Activated CD8-positive, alpha-beta memory T cell treated with anti-CD3 and anti-CD28 coated beads, Interleukin-2, amount 50 U/mL, for 24 hours (primary cell): Measurements from ENCODE around the gene MYLK4.
A peak's percentile ranks its signal among the peaks of the same experiment; 100 is the strongest.
"Not testable (repeated sequence)": the region's sequence is repeated elsewhere in the genome, so short reads cannot be mapped to it uniquely, and the experiment has no call there.

Source experiments
- DNase-seq: peaks from one replicate; pipeline ENCODE4 v3.0.0-alpha.2; 2020; ENCODE audit errors: extremely low read depth

The MYLK4 gene

DNA sequence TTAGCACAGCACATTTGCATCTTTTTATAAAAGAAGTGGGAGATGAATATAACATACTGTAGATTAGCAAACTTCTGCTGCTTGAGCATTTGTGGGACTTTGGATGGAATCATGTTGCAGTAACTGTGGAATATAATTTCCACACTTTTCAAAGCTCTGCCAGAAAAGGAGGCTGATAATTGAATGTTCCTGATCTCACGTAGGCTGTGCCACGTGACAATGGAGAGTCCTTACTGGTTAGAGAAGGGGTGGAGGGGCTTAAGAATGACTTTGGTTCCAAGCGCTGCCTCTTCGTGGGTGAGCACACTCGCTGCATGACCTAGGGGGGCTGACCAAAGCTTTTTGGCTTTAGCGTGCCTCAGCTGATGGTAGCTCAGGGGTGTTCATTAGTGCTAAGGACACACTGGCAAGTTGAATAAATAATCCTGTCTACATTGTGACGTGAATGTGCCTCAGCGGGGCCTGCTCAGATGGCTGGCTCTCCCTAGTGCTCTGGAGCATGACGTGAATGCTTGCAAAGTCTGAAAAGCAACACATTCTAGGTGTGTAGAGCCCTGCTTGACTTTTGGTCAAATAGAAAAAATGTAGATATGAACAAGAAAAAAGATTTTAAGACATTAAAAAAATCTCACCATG is 29.5 kb upstream of the MYLK4 start:
- no peak for DNase-seq

DNA sequence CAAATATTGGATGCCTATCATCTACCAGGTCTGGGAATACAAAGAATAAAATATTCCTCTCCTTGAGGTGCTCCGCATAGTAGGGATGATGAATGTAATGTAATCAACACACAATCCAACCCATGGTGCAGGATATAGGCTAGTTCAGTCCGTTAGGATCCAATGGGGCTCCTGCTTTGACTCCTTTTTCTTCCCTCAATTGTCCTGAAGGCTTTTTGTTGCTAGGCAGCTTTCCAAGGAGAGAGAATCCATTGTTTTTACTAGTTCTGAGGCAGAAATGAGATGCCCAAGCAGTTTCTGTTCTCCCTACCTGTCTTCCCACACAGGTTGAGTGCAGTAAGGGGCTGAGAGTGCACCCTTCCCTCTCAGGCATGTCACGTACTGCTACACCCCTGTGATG is 26.5 kb upstream of the MYLK4 start:
- no peak for DNase-seq

- DNase-seq: no peak
Measured at GRCh38 chr6:2775003-2775402, 24.3 kb upstream of the MYLK4 start.

- DNase-seq: no peak
Measured at GRCh38 chr6:2773449-2773848, 22.7 kb upstream of the MYLK4 start.

- DNase-seq: no peak
Measured at GRCh38 chr6:2772840-2773239, 22.1 kb upstream of the MYLK4 start.

GRCh38 chr6:2771079-2771478 is 20.4 kb upstream of the MYLK4 start:
- DNase-seq: no peak

- no peak for DNase-seq
Measured at GRCh38 chr6:2770171-2770570, 19.4 kb upstream of the MYLK4 start.

DNA sequence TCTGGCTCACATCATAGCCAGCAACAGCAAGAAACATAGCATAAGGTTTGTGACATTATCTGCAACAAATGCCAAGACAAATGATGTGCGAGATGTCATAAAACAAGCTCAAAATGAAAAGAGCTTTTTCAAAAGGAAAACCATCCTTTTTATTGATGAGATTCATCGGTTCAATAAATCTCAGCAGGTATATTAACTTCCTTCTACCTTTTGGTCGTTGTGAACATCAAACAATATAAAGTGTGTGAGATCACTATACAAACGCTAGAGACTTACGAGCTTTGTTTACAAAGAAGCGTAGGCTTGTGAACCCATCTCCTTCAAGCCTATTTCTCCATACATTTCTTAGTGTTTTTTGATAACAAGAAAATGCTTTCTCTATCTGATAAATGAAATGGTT is 18.0 kb upstream of the MYLK4 start:
- DNase-seq: no peak

DNA sequence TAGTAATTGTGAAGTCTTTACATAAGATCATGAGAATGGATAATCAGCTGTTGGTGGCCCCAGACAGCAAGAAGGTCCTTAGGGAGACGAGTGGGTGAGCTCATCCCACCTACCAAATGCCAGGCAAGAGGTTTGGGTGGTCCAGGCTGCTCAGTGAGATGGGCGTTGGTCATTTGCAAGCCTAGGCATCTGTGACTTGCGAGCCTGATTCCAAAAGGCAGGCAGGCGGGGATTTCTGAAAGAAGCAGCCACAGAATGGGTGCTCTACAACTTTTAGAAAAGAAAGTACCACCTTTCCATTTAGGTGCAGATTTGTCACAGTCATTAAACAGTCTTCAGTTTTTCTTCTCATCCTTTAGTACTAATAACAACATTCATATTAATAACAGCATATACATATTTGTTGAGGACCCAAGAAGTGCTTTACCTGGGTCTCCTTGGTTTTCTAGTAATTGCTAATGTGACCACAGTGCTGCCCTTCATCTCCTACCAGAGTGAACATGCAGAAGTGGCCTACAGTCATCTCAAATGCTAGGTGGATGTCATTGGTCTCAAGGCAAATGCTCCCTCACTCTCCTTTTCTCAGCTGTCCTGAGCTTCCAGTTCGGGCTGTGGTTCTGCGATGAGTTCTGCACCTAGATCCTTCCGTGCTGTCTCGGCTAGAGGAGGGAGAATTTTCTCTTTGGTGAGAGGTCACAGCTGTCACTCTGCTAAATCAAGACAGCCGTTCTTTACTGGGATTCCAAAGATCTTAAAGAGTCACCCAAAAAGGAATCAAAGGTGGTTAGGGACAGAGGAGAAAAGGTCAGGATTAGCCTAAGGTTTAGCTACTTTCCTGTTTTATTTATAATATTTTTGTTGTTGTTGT is 17.2 kb upstream of the MYLK4 start:
- DNase-seq: no peak

DNA sequence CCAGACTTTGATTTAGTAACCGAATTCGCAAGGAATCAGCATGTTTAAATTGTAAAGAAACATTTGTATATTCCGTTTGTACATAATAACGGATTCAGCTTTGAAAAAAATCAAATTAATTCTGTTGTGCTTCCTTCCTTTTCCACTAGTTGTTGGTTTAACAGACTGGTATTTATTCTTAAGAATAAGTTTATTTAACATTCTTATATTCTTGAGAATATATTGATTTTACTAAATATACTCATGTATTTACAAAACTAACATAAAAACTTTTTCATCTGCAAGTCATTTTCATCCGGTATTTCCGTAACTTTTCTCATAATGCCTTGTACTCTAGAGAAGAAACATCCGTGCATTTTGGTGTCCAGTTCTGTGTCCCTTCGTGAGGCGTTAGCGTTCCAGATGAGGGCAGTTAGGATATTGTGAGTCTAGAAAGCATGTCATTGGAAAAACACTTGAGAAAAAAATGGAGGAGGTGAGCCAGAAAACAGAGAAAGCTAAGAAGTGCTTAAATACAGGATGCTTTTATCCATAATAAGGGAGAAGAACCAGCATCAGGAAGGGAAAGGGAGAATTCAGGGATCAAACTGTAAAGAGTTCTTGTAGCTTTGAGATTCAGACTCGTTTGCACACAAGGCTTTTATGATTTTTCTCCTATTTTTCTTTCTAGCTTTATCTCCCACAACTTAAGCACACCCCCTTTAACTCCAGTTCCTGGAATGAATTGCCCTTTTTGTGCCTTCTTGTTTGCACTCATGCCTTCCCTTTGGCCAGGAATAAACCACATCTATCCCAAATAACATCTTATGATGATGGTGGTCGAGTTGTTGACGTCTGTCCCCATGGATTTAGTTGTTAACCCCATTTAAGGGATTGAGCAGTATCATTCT is 16.3 kb upstream of the MYLK4 start:
- no peak for DNase-seq

DNA sequence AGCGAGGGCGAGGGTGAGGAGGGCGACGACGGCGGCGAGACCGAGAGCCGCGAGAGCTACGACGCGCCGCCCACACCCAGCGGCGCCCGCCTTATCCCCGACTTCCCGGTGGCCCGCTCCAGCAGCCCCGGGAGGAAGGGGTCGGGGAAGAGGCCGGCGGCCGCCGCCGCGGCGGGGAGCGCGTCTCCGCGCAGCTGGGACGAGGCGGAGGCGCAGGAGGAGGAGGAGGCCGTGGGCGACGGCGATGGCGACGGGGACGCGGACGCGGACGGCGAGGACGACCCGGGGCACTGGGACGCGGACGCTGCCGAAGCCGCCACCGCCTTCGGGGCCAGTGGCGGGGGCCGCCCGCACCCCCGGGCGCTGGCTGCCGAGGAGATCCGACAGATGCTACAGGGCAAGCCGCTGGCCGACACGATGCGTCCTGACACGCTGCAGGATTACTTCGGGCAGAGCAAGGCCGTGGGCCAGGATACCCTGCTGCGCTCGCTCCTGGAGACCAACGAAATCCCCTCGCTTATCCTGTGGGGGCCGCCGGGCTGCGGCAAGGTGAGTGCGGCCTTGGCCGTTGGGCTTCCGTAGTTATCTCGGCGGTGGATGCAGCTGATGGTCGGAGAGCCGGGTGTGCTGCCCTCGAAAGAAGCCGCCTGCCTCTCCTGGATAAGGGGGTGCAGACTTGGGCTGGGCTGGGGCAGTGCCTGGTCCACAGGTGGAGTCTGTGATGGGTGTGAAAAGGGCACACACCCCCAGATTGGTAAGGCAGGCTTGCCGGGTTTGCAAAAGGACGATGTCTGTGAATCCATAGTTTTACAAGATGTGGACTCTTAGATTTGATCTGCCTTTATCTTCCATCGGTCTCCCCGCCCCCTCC is 15.4 kb upstream of the MYLK4 start:
- no peak for DNase-seq

DNA sequence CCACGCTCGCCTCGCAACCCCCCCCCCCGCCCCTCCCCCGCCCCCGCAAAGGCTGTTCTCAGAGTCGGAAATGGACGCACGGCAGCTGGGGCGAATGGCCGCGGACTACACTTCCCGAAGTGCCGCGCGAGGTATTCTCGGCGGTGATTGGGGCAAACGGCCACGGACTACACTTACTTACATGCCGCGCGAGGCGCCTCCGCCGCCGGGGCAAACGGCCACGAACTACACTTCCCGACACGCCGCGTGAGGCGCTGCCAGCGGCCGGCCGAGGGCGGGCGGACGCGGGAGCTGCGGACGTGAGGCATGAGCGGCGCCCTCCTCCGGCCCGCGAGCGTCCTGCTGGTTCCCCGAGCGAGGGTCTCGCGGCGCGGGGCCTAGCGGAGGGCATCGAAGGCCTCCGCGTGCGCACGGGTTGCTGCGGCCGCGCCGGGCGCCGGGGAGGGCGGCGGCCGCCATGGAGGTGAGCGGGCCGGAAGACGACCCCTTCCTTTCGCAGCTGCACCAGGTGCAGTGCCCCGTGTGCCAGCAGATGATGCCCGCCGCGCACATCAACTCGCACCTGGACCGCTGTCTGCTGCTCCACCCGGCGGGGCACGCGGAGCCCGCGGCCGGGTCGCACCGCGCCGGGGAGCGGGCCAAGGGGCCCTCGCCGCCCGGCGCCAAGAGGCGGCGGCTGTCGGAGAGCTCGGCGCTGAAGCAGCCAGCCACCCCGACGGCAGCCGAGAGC is 14.6 kb upstream of the MYLK4 start, which contains the start of gene WRNIP1:
WRNIP1 (plus strand) TSS at position 228 of the 730 bp plus-strand sequence; CDS start at position 458, 230 bp downstream.
- peak; percentile 91 for DNase-seq

DNA sequence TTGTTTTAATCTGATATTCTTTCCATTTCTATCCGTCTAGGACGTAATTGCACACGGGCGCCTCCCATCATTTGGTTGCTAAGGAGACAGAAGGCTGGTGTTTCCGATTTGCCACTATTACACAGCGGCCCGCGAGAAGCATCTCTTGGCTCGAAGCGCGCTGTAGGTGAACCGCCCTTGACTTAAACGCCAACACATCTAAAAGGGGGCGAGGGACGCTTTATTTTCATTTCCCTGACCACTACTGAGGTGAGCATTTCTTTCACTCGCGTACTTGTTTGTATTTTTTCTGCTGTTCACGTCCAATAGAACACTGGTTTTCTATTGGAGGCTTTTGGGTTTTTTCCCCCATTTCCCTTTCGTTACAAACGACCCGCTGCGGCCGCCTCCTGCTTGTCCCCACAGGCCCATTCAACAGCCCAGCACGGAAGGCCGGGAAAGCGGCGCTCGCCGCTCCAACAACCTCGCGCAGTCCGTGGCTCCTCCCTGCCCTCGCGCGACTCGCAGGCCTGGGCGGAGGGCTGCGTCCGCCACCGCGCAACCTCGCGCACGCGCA is 14.0 kb upstream of the MYLK4 start:
- peak; percentile 20 for DNase-seq

- DNase-seq: no peak
Measured at GRCh38 chr6:2763876-2764540, 13.3 kb upstream of the MYLK4 start.

DNA sequence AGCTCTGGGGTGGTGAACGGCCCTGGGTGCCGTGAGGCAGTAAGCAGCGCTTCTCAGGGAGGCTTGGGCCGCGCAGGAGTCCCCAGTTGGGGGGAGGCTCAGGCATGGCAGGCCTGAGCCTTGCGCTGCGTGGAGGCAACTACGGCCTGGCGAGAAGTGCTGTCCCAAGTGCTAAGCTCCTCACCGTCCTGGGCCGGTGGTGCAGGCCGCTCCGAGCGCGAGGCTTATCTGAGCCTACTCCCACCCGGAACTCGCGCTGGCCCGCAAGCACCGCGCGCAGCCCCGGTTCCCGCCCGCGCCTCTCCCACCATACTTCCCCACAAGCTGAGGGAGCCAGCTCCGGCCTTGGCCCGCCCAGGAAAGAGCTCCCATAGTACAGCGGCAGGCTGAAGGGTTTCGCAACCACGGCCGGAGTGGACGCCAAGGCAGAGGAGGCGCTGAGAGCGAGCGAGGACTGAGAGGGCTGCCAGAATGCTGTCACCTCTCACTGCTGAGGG is 12.7 kb upstream of the MYLK4 start:
- DNase-seq: no peak

- DNase-seq: not testable (repeated sequence)
Measured at GRCh38 chr6:2762868-2763267, 12.1 kb upstream of the MYLK4 start.

DNA sequence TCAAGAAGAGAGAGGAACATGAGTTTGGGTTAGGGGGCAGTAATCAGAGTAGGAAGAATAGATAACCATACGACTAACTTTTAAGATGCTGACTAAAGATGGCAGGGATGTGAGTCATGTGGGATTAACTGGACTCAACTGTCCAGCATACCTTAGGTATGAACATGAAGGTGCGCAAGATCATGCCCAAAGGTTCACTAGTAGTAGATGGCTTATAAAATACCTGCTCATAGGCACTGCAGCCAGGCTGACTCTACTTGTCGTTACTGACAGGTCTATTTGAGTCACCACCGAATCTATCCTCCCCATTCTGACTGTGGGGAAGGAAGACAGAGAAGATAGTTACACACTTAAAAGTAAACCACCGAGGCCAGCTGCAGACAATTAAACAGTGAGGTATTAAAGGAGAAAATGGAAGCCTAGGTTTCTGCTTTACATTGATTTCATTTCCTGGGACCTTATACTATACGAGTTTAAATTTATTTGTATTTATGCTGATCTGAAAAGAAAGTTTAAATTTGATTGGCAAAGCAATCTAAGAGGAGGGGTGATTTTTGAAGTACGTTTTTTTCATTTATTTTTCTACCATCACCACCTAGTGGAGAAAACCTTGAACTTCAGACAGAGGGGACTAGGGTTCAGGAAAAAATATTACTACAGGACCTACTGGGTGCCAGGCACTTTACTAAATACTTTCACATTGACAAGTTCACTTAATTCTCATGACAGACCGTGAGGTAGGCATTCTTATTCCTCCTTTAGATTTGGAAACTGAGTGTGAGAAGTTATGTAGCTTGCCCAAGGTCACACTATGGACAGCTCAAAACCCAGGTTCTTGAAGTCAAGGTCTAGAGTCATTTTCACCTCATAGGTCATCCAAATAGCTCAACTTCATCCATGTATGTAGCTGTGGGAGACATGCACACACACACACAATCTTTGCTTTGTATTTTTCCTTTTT is 10.4 kb upstream of the MYLK4 start:
- no peak for DNase-seq

DNA sequence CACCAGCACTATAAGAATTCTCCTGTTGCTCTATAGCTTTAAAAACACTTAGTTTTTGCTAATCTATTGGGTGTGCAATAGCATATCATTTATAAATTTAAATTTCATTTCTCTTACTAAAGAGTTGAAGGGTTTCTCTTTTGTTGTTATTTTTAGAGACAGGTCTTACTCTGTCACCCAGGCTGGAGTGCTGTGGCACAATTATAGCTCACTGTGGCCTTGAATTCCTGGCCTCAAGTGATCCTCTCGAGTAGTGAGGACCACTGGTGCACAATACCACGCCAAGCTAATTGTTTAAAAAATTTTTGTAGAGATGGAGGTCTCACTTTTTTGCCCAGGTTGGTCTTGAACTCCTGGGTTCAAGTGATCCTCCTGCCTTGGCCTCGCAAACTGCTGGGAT is 8.3 kb upstream of the MYLK4 start:
- no peak for DNase-seq
